Measurements from ENCODE around the gene WSCD1.
A peak's percentile ranks its signal among the peaks of the same experiment; 100 is the strongest.

WSCD1 gene

DNA sequence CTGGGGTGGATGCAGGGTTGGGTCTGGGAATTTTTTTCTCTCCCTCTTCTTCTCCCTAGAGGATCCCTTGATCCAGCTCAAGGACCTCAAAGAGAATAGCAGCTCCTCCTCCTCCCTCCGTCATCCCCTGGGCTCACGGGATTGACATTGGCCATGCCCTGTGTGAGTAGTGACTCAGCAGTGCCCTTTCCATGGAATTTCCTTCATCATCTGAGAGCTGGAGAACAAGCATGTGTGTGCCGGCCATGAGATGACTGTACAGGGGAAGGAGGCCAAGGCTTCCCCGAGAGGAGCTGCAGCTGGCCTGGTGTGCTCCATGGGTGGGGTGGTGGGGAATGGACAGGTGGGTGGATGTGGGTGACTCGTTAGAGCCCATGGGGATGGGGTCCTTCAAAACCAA is 8.9 kb upstream of the WSCD1 start:
- no peak for DNase-seq

GRCh38 chr17:6064868-6065267 is 5.3 kb upstream of the WSCD1 start:
- DNase-seq = no peak

GRCh38 chr17:6065351-6065750 is 4.8 kb upstream of the WSCD1 start:
- DNase-seq = no peak

DNA sequence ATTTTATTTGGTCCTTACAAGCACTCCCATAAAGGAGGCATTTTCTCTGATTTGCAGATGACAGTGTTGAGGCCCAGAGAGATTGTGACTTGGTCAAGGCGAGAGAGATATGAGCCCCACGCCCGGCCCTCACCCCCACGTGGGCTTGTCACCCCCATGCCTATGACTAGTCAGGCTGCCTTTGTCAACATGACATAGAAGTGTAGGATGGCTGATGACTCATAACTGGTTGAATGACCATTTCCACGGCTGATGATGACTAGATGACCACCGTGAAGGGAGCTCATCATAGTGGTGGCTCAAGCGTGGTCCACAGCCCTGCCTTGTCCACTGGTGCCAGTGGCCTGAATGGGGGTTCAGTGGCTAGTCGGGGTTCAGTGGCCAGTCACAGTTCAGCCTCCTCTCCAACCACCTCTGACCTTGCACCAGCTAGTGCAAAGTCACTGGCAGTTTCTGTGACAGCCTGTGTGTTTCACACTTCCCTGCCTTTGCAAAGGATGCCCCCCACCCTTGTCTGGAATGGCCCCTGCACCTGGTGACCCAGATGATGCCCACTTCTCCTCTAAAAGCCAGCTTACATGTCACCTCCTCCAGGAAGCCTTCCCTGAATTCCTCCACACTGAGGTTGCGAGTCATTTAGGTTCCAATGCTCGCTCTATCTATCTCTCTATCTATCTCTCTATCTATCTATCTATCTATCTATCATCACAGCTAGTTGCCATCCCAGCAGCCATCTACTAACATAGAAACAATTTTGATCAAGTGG is 3.8 kb upstream of the WSCD1 start:
- no peak for DNase-seq

GRCh38 chr17:6067060-6067459 is 3.1 kb upstream of the WSCD1 start:
- no peak for DNase-seq

- peak; percentile 46 for DNase-seq
These were observed 292 bp downstream of the WSCD1 start for GRCh38 chr17:6070430-6070912.

DNA sequence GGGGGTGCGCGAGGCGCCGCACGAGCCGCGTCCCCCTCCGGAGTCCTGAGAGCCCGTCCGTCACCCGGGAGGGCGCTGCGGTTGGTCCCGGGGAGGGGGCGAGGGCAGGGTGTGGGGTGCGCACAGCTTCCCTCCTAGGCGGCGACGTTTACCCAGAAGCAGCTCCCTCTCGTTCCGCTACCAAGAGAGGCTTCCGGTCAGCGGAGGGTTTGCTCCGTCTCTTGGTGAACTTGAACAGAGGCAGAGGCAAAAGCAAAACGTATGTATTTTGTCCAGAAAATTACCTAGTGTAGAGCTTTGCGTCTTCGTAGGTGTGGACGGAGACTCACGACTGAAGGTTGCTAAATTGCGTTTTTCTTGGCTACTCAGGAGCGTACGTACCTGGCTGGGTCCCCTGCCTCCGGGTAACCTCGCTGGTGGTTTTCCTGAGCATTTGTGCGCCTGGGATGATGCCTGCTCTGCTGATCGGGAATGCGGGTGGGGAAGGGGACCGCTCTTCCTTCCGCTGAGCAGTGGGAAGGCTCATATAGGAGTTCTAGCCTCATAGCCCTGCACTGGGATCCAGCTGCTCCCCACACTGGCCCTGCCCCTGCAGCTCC is 833 bp downstream of the WSCD1 start:
- no peak for DNase-seq

DNA sequence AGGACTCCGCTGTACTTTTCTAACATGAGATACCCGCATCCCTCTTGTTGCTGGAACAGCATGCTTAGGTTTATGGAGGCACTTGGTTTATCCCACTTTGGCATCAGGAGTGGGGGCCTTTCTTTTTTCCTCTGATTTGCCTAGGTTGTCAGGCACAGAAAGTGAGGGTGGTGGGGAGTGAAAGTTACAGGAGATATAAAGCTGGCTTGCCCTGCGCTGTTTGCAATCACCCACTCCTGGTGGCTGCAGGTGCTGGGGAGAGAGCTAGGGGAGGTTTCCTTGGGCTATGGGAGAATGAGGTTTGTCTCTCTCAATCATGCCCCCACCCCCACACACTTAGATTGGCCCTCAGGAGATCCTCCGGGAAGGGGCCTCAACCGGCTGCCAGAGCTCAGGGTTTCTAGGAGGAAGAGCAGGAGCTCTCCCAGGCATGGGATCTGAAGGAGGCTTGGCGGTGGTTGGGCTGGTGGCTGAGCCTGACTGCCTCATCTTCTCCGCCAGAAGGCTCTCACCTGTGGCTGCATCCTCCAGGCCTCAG is 1.4 kb downstream of the WSCD1 start:
- DNase-seq = no peak

DNA sequence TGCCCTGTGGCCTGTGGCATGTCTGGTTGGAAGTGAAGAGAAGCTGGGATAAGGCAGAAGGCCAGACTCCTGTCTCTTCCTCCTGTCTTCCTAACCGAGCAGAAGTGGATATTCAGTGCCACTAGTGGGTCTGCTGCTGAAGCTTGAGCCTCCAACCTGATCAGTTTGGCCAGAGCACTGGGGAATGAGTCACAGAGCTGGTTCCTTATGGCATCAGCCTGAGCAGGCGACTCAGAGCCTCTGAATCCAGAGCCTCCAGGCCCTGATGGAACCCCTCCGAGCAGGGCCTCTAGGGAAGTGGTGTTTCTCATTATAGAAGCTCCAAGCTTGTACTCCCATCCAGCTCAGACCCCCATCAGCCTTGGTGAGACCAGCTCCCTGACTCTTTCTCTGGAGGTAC is 2.0 kb downstream of the WSCD1 start:
- DNase-seq = no peak

GRCh38 chr17:6072611-6073010 is 2.4 kb downstream of the WSCD1 start:
- DNase-seq = no peak

DNA sequence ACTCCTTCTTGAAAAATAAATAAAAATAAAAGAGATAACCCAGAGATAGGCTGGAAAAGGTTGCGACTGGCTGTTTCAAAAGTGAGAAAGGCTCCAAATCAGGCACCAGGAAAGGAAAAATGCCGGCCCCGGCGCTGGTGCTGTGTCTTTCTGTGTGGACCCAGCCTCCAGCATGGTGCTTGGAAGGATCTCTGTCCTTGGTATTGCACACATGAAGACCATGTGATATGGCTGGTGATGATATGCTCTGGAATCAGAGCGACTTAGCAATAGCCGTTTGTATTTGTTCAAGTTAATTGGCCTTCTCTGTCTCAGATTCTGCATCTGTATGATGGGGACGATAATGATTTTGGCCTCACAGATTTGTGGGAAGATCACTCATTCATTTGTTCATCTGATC is 3.4 kb downstream of the WSCD1 start:
- DNase-seq = no peak

GRCh38 chr17:6075050-6075449 is 4.9 kb downstream of the WSCD1 start:
- peak; percentile 58 for DNase-seq

- no peak for DNase-seq
These were observed 5.7 kb downstream of the WSCD1 start for GRCh38 chr17:6075845-6076244.

- DNase-seq = no peak
These were observed 7.6 kb downstream of the WSCD1 start for GRCh38 chr17:6077752-6078151.

DNA sequence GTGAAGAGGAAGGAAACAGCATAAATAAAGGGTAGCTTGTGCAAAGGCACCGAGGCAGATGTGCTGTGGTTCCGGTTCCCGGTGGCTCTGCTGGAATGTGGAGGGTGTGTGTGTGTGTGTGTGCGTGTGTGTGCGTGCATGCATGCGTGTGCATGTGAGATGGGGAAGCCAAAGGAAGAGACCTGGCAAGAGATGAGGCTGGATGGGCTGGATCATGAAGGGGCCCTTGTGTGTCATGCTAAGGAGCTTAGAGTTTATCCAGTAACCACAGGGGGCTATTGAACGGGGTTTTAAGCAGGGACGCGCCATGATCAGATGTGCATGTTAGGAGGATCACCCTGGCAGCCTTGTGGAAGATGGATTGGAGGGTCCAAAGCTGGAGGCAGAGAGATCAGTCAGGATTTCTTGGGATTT is 8.3 kb downstream of the WSCD1 start:
- DNase-seq = peak; percentile 49

GRCh38 chr17:6079155-6079888 is 9.1 kb downstream of the WSCD1 start:
- peak; percentile 63 for DNase-seq

DNA sequence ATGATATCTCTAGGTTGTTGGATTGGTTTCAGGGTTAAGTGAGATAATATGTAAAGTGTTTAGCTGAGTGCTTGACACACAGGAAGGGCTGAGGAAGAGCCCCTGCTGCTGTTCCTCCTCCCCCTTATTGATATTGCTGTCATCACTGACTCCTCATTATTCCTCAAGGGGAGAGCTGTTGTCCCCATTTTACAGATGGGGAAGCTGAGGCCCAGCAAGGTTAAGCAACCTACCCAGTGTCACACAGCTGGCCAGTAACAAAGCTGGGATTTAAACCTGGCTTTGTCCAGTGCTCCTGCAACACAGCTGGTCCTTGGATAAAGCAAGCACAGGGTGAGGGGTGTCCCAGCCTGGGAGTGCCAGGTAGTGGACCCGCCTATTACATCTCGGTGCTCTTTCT is 9.8 kb downstream of the WSCD1 start:
- DNase-seq = no peak

DNA sequence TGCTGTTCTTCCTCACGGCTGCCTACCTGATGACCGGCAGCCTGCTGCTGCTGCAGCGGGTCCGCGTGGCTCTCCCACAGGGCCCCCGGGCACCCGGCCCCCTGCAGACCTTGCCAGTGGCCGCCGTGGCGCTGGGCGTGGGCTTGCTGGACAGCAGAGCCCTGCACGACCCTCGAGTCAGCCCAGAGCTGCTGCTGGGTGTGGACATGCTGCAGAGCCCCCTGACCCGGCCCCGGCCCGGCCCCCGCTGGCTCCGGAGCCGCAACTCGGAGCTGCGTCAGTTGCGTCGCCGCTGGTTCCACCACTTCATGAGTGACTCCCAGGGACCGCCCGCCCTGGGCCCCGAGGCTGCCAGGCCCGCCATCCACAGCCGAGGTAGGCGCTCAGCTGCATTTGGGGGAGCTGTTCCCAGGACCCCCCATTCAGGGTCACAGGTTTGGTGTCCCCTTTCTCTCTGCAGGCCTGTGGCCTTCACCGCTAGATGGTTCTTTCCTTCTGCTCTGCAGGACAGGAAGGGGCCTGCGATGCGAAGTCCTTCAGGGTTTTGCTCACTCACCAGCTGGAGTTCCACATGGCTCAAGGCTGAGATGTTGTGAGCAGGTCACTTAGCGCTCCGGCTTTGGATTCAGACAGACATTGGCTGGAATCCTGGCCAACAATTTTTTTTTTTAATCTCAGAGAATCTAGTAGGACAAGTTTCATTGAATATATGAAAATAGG is 10.7 kb downstream of the WSCD1 start:
- no peak for DNase-seq

DNA sequence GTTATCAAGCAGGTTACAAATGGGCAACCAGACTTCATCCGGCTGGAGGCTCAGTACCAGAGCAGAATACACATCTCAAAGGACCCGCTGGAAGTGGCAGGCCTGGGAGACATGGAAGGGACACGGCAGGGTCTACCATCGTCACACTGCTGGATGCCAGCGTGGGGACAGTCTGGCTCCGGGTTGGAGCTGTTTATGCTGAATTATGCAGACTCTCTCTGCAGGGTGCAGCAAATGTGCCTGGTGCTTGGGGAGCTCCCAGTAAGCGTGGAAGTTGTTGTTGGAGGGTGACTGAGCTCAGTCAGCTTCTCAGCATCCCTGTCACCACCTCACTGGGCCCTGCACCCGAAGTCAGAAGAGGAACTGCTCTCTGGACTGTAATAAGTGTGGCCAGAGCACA is 12.2 kb downstream of the WSCD1 start:
- no peak for DNase-seq

DNA sequence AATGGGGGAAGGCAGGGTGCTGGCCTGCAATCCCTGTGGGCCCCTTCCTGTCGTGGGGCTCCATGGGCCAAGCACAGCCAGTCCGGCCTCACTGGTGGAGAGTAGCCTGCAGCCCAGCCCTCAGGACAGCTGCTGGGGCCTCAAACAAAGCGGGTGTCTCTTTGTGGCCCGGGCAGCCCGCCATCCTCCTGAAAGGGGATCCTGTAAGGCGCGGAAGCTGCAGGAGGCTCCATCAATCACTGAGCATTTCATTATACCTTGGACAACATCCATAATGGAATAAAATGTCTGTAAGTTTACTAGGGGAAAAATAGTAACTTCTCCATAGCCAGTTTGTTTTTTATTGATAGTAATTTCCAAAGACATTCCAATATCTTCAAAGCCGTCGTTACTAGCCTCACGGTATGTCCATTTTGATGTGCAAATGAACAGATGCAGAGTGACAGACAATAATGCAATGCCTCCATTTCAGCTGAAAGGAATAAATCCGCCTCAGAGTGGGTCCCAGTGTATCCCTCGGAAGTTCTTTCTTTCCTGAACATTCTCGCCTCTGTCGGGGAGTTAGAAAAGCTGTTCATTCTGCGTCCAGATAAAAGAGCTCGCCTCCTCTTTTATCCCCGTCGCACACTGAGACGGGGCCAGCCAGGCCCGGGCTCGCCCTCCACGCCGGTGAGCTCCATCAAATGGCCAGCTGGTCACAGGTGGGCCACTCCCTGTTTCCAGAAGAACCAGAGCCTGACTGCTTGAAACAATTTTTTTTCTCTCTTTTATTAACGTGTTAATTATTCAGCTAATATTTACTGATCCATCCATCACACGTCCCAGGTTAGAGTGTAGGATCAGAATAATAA is 14.4 kb downstream of the WSCD1 start:
- DNase-seq = peak; percentile 75

- no peak for DNase-seq
These were observed 15.6 kb downstream of the WSCD1 start for GRCh38 chr17:6085812-6086211.

All from right forelimb (tissue), 1 donor.